ENCODE results near the gene EDEM1. TPM values are rescaled to one million over a fixed set of nuclear protein-coding genes. Genes with fewer than 3 reads are reported as not detected.

The EDEM1 gene
- polyA plus RNA-seq, 6 donors from 2014 or later, result 43.5 to 77.8 (median 57.4) TPM

DNA sequence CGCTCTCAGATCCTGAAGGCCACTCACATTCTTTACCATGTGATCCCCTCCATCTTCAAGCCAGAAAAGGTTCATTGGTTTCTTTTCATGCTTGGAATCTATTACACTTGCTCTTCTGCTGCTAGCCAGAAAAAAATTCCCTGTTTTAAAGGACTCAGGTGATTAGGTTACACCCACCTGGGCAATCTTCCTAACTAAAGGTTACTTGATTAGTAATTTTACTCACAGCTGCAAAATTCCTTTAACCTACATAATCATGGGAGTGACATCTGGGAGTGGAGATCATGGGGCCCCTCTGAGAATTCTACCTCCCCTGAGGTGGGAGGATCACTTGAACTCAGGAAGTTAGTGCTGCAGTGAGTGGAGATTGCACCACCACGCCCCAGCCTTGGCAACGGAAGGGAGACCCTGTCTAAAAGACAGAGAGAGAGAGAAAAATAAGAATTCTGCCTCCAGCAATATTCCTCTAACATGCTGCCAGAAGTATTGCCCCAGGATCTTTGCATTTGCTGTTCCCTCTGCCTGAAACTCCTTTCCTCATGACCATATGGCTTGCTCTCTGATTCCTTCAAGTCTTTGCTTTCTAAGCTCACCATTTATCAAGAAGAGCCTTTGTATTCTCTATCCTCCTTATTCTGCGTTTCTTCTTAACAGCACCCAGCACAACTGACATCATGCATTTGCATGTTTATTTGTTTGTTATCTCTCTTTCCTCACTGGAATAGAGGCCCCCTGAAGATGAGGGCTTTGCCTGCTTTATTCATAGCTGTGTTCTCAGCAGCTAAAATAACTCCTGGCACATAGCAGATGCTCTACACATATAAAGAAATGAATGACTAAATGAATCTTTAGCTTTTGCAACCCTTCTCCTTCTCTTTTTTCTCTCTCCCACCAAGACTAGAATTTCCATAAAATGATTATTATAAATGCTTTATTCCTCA, 68.2 kb downstream of the EDEM1 start:
- Mint-ChIP-seq H3K4me3 (peak overlapping the region in 3 of 8 donors; percentile 6 to 63 (median 18)), H3K27me3 (no peaks in the 10 kb centered on the region), H3K36me3 (peaks cover 0 to 6% of the 10 kb centered on the region in 2 donors), H3K27ac (peak overlapping the region in 5 of 6 donors; percentile 0 to 59 (median 43)), H3K4me1 (peaks cover 22 to 36% (median 22%) of the 10 kb centered on the region in 3 donors), H3K9me3 (peaks cover 0 to 8% (median 3%) of the 10 kb centered on the region in 7 donors)
- DNase-seq, result no peak
- no peak for ATAC-seq (ENCODE audit: low read depth in 2 of 2)

DNA sequence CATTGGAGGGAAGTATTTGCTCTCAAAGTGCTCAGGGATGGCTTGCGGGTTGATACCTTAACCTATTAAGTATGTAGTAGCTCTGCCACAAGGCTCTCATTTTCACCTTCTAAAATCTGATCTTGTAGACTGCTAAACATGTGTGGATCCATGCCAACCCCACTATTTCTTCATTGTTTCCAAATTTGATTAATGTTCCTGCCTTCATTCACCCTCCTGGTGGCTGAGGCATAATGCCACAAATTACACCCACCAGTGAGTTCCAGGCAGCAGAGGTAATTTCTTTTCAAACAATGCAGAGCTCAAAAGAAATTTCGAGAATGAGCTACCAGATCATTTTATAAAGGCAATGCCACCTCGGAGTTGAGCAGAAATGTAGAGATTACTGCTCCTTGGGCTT, 71.0 kb downstream of the EDEM1 start:
- DNase-seq, result no peak
- Mint-ChIP-seq H3K36me3 (peaks cover 10 to 21% of the 10 kb centered on the region in 2 donors), H3K9me3 (peaks cover 1 to 19% (median 7%) of the 10 kb centered on the region in 7 donors), H3K27me3 (no peaks in the 10 kb centered on the region), H3K4me3 (peak overlapping the region in 1 of 8 donors; percentile 35), H3K27ac (peak overlapping the region in 2 of 6 donors; percentile 70 to 81), H3K4me1 (peaks cover 37 to 55% (median 37%) of the 10 kb centered on the region in 3 donors)
- no peak for ATAC-seq (ENCODE audit: low read depth in 2 of 2)

DNA sequence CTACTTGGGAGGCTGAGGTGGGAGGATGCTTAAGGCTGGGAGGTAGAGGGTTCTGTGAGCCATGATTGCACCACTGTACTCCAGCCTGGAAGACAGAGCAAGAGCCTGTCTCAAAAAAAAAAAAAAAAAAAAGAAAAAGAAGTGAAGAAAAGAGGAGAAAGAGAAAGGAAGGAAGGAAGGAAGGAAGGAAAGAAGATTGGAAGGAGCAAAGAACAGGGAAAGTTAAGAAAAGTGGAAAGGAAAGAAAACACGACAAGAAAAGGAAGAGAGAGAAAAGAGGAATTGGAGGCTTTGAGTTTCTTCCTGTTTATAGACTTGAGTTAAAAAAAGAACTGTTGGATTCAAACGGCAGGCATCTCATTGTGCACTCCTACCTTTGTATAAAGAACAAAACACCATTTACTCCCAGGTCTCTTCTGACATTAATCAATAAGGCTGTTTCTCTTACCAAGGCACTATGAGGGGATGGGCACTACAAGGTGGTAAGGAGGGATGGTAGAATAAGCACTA, 73.5 kb downstream of the EDEM1 start:
- Mint-ChIP-seq H3K9me3 (peaks cover 1 to 20% (median 9%) of the 10 kb centered on the region in 7 donors), H3K27ac (peak overlapping the region; percentile 90 to 97 (median 95)), H3K27me3 (no peaks in the 10 kb centered on the region), H3K4me1 (peaks cover 33 to 45% (median 36%) of the 10 kb centered on the region in 3 donors), H3K36me3 (peaks cover 17 to 28% of the 10 kb centered on the region in 2 donors), H3K4me3 (peak overlapping the region; percentile 62 to 91 (median 79))
- DNase-seq, result peak; percentile 17
- peak; percentile 52 to 67 for ATAC-seq (ENCODE audit: low read depth in 2 of 2)

DNA sequence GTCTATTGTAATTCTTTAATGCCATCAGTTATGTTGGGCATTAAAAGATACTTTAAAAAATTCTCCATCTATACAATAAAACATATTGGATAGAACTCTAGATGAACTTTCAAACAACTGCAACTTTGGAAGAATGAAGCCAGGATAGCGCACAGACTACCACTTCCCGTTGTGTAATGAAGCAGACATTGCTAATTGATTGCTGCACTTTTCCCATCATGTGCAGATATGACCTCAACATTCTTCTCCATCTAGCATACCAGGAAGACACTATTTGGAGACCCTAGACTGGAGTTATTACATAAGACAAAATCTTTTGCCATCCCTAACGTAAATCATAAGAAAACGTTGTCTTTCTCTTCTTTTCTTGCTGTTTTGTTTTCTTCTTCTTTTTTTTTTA, 75.0 kb downstream of the EDEM1 start:
- Mint-ChIP-seq H3K9me3 (peaks cover 1 to 20% (median 9%) of the 10 kb centered on the region in 7 donors), H3K27me3 (no peaks in the 10 kb centered on the region), H3K4me1 (peaks cover 26 to 42% (median 32%) of the 10 kb centered on the region in 3 donors), H3K36me3 (peaks cover 17 to 28% of the 10 kb centered on the region in 2 donors), H3K4me3 (peak overlapping the region in 2 of 8 donors; percentile 59 to 69), H3K27ac (peak overlapping the region in 3 of 6 donors; percentile 47 to 57 (median 57))
- ATAC-seq (ENCODE audit: low read depth in 2 of 2) (no peak), DNase-seq (no peak)

DNA sequence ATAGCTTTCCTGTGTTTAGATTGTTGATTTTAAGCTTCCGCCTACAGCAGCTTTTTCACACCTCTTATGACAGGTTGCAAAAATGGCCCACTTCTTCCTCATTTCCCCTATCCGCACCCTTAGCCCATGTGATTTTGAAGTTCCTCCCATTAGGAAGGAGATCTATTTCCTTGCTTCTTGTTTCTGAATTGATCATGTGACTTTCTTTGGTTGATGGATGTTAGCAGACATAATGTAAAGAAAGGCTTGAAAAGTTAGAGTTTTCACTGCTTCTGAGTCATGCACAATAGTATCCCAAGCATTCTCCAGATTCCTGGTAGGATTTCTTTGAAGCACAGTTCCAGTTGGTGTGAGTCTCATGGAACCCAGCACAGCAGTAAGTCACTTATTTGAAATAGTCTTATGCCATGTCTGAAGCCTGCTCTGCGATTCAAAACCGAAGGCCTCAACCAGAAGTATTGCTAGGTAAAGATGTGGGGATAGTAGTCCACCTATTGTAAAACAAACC, 76.6 kb downstream of the EDEM1 start:
- Mint-ChIP-seq H3K27ac (peak overlapping the region in 1 of 6 donors; percentile 52), H3K4me1 (peaks cover 26 to 34% (median 32%) of the 10 kb centered on the region in 3 donors), H3K36me3 (peaks cover 17 to 28% of the 10 kb centered on the region in 2 donors), H3K9me3 (peaks cover 1 to 20% (median 9%) of the 10 kb centered on the region in 7 donors), H3K27me3 (no peaks in the 10 kb centered on the region), H3K4me3 (no peak overlapping the region)
- DNase-seq (no peak), ATAC-seq (ENCODE audit: low read depth in 2 of 2) (no peak)

- peaks cover 24 to 28% (median 24%) of the 10 kb centered on the region in 3 donors for H3K4me1 Mint-ChIP-seq
- ATAC-seq (ENCODE audit: low read depth in 2 of 2) (no peak), DNase-seq (no peak)
- H3K36me3 Mint-ChIP-seq, result peaks cover 17 to 27% of the 10 kb centered on the region in 2 donors
- no peaks in the 10 kb centered on the region for H3K27me3 Mint-ChIP-seq
- H3K27ac Mint-ChIP-seq, result peak overlapping the region in 3 of 6 donors; percentile 13 to 35 (median 23)
- peaks cover 1 to 19% (median 9%) of the 10 kb centered on the region in 7 donors for H3K9me3 Mint-ChIP-seq
- H3K4me3 Mint-ChIP-seq, result no peak overlapping the region
Measured at GRCh38 chr3:5264896-5265770, 77.6 kb downstream of the EDEM1 start.

- H3K4me3 Mint-ChIP-seq, result no peak overlapping the region
- DNase-seq, result no peak
Measured at GRCh38 chr3:5267252-5267651, 79.7 kb downstream of the EDEM1 start.

GRCh38 chr3:5267889-5268288, 80.4 kb downstream of the EDEM1 start:
- Mint-ChIP-seq H3K4me3 (no peak overlapping the region), H3K27ac (no peak overlapping the region), H3K36me3 (peaks cover 11 to 13% of the 10 kb centered on the region in 2 donors), H3K4me1 (peaks cover 0 to 11% (median 4%) of the 10 kb centered on the region in 3 donors), H3K9me3 (peaks cover 0 to 5% (median 2%) of the 10 kb centered on the region in 7 donors), H3K27me3 (no peaks in the 10 kb centered on the region)
- ATAC-seq (ENCODE audit: low read depth in 2 of 2), result no peak
- DNase-seq, result no peak

More at GRCh38 chr3:5267252-5267651, 79.7 kb downstream of the EDEM1 start:
- H3K4me1 Mint-ChIP-seq, result peaks cover 3 to 11% (median 9%) of the 10 kb centered on the region in 3 donors
- ATAC-seq (ENCODE audit: low read depth in 2 of 2), result no peak
- no peaks in the 10 kb centered on the region for H3K27me3 Mint-ChIP-seq
- H3K36me3 Mint-ChIP-seq, result peaks cover 17 to 19% of the 10 kb centered on the region in 2 donors
- peaks cover 0 to 11% (median 5%) of the 10 kb centered on the region in 7 donors for H3K9me3 Mint-ChIP-seq
- H3K27ac Mint-ChIP-seq, result no peak overlapping the region

Other genes starting within 250 kb of the EDEM1 start
- 1 to 10 TPM; 1.8 to 6.4 (median 3.3) TPM for gene BHLHE40, start 208.3 kb upstream of the EDEM1 start, polyA plus RNA-seq (ENCODE audit: low read depth in 6 of 6)
- 10 to 100 TPM; 36.7 to 64.8 (median 60.6) TPM for gene ARL8B, start 65.4 kb upstream of the EDEM1 start, polyA plus RNA-seq (ENCODE audit: low read depth in 6 of 6)

Data from naive B cell (primary cell).